NAMALWA (cell line): ENCODE measurements around the gene ICAM2.
A peak's percentile ranks its signal among the peaks of the same experiment; 100 is the strongest.

Experiments used
- DNase-seq: peaks from one replicate; pipeline ENCODE4 v3.0.0-alpha.2; 2015; ENCODE audit warnings: low spot score

The ICAM2 gene

DNA sequence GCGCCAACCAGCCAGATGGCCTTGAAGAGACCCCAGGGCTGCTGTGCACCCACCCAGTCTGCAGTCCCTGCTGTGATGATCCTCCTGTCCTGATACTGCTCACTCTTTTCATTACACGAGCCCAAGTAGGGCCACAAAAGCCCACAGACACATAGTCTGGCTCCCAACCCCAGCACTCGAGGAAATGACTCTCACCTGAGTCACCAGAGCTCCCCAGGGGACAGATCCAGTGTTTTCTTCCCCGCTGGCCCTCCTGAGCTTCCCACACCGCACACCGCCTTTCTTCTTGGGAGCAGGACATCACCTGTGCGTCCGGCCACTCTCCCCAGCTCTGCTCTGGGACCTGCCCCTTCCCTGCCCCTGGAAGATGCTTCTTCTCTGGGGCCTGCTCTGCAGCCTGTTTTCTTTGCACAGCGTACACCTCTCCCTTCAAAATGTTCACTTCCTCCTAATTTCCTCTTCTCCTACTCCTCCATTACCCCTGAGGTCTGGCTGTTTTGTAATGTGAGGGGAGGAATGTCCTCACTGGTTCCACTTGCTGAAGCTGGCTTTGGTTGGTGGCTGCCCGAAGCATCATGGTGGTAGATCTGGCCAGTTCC, 45.7 kb downstream of the ICAM2 start:
- DNase-seq: no peak

DNA sequence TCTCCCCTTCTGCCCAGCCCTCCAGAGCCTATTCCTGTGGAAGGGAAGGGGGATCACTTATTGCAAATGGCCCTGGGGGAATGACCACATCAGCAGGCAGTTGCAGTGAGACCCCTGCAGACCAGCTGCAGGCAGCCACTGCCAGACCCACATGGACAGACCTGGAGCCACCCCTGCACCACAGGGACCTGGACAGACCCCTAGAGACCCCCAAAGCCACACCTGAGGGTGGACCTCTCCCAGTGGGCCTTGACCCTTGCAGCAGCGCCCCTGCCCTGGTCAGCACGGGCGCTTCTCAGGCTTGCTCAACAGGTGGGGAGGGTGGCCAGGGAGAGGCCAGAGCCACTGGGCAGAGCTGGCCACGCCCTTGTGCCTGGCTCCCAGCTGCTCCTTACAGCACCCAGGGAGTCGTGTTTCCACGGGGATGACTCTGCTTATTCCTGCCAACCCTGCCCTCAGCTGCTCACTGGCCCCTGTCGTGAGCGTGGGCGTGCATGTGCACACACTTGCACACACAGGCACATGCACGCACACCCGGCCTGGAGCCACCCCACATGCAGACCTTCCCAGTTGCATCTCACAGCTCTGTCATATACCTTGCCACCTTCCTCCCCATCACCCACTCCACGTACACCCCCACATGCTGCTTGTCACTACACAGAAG, 46.4 kb downstream of the ICAM2 start:
- no peak for DNase-seq

DNA sequence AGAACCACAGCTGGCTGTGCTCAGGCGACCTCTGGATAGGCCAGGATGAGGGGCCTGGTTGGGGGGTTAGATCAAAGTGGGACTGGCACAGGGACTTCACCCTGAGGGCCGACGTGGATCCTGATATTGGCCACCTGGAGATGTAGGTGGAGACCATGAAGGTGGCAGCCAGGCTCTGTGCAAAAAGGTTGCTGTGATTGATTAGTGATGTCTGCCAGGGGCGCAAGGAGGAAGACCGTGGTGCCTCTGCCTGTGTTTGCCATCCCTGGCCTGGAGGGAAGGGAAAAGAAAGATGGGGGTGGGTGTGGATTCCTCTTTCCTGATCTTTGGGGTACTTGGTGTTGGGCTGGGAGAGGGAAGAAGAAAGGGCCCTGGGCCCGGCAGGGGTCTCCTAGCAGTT, 47.2 kb downstream of the ICAM2 start:
- DNase-seq: no peak

DNA sequence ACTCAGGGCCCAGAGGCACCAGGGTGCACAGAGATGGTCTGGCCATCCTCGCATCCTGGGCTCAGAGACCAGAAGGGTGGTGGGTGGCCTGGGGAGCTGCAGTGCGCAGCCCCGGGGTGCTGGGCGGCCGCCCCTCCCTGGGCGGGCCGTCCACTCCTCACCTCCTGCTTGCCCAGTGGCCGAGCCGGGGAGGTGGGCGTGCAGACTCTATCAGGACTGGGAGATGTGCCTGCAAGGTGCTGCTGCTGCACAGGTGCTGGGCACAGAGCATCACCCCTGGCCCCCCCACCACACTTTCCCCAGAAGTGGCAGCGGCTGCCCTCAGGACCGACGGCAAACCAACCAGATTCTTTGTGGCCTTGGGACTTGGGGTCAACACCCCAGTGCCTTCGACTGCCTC, 47.6 kb downstream of the ICAM2 start, which contains the start of gene SCN4A:
Gene SCN4A, minus strand, starts transcription at position 123 of the 400 bp plus-strand sequence. Its CDS starts 77 bp downstream, at position 46.
- DNase-seq: no peak

- DNase-seq: no peak
These were observed 51.2 kb downstream of the ICAM2 start for GRCh38 chr17:63969278-63969677.

GRCh38 chr17:63967953-63968352, 52.5 kb downstream of the ICAM2 start:
- no peak for DNase-seq

- DNase-seq: no peak
These were observed 53.7 kb downstream of the ICAM2 start for GRCh38 chr17:63966646-63967264.

GRCh38 chr17:63963123-63963522, 57.3 kb downstream of the ICAM2 start:
- DNase-seq: no peak

- DNase-seq: no peak
These were observed 58.1 kb downstream of the ICAM2 start for GRCh38 chr17:63962298-63962744.

- peak; percentile 90 for DNase-seq
These were observed 58.8 kb downstream of the ICAM2 start for GRCh38 chr17:63961355-63962212.

DNA sequence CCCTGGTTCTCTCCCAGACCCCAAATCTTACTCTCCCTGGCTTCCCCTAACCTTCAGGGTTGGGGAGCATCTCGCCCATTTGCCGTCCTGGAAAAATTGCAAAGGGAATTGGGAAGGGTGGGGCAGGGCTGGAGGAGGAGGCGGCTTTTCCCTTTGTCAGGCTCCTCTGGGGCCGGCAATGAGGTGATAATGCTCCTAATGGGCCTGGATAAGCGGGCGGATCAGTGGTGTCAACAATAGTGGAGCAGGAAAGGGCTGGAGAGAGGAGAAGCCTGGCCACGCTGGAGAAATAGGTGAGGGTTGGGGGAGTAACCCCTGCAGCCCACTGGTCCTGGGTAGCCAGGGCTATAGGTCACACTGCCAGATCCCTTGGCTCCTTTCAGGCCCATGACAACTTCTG, 60.0 kb downstream of the ICAM2 start:
- DNase-seq: no peak

DNA sequence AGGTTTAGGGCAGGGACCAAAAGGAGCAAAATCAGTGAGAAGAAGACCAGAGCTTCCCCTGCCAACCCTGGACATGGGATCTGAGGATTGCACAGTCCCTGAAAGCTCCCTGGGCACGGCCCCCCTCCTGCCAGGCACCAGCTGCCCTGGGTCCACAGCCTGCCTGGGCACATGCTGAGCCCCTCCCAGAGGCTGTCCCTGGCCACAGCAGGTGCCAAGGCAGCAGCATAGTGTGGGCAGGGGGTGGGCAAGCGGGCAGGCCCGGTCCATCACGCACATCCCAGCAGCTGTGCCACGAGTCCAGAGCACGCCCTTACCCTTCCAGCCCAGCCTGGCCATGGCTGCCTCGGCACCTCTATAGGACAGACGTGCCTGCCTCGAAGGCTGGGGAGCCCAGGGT, 60.4 kb downstream of the ICAM2 start:
- no peak for DNase-seq

DNA sequence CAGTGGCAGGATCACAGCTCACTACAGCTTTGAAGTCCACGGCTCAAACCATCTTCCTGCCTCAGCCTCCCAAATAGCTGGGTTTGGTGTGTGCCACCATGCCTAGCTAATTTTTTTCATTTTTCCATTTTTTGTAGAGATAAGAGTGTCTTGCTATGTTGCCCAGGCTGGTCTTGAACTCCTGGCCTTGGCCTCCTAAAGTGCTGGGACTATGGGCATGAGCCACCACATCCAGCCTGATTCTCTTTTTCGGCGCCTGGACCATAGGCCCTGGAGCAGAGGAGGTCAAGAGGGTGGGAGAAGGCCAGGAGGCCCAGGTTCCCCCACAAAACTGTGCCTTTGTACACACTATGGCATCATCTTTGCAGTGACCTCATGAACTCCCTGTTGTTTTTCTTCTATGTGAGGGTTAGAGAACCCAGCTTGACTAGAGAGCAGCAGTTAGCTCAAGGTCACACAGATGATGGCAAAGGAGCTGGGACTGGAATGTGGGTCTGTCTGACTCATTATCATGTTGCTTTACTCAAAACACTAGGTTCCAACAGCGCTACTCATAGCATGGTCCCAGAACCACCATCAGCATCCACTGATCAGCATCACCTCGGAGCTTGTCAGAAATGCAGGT, 64.0 kb downstream of the ICAM2 start:
- DNase-seq: no peak

GRCh38 chr17:63955791-63956190, 64.6 kb downstream of the ICAM2 start:
- no peak for DNase-seq

GRCh38 chr17:63955232-63955631, 65.2 kb downstream of the ICAM2 start:
- DNase-seq: no peak

GRCh38 chr17:63954402-63955063, 65.9 kb downstream of the ICAM2 start:
- DNase-seq: peak; percentile 85
